ENCODE results near the gene ECSIT.
"Not testable (repeated sequence)": the region's sequence is repeated elsewhere in the genome, so short reads cannot be mapped to it uniquely, and the experiment has no call there.

The ECSIT gene

DNA sequence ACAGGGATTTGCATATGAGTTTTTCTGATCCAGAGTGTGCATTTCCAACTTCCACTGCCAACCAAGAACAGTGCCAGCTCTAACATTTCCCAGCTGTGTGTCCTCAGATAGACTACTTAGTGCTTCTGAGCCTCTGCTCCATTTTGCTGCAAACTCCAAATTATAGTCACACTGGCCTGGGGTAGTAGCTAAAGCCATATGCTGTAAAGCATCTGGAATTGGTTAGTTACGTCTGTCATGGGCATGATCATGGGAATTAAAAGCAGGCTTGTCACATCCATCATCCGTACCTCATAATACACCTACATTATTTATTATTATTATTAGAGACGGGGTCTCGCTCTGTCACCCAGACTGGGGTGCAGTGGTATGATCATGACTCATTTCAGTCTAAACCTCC lies 55.2 kb downstream of the ECSIT start:
- DNase-seq (ENCODE audit: low read depth in 1 of 2, low spot score in 1 of 2): no peak
- no peak for TF ChIP-seq JUND (IDR thresholded peaks at IDR 0.05; ENCODE audit: low read depth)
- in situ Hi-C loops (cut with HindIII; ENCODE audit: low pct_unique_long_range_greater_than_20kb, low sequenced_read_pairs): no loop called here

DNA sequence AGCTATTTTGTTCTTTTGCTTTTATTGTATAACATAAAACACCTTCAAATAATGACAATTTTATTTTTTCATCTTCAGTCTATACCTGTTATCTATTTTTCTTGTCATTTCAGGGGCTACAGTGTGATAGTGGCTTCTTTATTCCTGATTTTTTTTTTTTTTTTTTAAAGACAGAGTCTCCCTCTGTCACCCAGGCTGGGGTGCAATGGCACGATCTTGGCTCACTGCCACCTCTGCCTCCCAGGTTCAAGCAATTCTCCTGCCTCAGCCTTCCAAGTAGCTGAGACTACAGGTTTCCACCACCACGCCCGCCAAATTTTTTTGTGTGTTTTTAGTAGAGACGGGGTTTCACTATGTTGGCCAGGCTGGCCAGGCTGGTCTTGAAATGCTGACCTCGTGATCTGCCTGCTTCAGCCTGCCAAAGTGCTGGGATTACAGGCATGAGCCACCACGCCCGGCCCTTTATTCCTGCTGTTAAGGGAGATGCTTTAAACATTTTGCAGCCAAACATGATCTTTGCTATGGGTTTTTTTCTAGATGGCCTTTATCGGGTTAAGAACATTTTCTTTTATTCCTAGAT lies 60.6 kb downstream of the ECSIT start:
- DNase-seq (ENCODE audit: low read depth in 1 of 2, low spot score in 1 of 2); in situ Hi-C loops (cut with HindIII; ENCODE audit: low pct_unique_long_range_greater_than_20kb, low sequenced_read_pairs): not testable (repeated sequence)

DNA sequence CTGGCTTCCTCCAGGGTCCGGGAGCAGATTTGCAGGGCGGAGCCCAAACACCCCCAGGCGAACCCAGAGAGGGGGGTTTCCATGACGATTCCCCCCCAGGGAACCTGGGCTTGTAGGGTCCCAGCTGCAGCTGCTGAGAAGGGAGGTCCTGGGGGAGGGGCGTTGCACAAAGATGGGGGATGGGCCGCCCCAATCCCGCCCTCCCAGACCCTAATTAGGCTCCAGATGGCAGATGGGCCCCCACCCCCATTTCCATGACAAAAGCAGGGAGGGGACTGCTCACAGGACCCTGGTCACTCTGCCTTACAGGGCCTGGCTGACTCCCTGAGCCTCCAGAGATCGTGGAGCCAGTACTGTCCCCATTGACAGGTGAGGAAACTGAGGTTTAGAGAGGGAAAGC lies 63.3 kb downstream of the ECSIT start:
- no peak for DNase-seq (ENCODE audit: low read depth in 1 of 2, low spot score in 1 of 2)
- in situ Hi-C loops (cut with HindIII; ENCODE audit: low pct_unique_long_range_greater_than_20kb, low sequenced_read_pairs): no loop called here
- no peak for TF ChIP-seq JUND (IDR thresholded peaks at IDR 0.05; ENCODE audit: low read depth)

DNA sequence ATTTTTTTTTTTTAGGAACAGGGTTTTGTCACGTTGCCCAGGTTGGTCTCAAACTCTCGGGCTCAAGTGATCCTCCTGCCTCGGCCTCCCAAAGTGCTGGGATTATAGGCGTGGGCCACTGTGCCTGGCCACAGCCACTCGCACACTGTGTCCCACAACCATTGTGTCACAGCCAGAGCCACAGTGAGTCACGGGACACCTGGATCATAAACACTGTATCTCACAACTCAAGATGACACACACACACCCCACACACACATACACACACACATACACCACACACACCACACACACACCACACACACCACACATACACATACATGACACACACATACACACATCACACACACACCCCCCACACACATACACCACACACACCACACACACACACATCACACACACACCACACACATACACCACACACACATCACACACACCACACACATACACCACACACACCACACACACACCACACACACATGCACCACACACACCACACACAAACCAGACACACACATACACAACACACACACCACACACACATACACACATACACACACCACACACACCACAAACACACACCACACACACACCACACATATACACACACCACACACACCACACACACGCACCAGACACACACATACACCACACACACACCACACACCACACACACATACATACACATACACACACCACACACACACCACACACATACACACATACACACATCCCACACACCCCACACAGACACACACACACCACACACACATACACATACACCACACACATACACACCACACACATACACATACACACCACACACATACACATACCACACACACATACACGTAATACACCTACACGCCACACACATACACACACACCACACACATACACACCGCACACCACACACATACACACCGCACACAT lies 64.3 kb downstream of the ECSIT start:
- in situ Hi-C loops (cut with HindIII; ENCODE audit: low pct_unique_long_range_greater_than_20kb, low sequenced_read_pairs): no loop called here
- no peak for TF ChIP-seq JUND (IDR thresholded peaks at IDR 0.05; ENCODE audit: low read depth)
- DNase-seq (ENCODE audit: low read depth in 1 of 2, low spot score in 1 of 2): no peak

DNA sequence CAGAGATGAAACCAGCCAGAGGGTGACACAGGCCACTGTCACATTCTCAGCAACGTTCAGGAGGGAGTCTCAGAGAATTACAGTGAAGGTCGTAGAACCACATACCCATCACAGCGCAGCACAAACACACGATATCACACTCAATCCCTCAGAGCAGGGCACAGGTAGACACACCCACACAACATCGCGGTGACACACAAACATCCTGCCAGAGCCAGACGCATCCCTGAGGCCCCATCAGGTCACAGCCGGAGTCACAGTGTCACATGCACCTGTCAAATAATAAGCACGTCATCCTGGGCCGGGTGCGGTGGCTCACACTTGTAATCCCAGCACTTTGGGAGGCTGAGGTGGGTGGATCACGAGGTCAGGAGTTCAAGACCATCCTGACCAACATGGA lies 65.5 kb downstream of the ECSIT start:
- no peak for DNase-seq (ENCODE audit: low read depth in 1 of 2, low spot score in 1 of 2)
- no peak for TF ChIP-seq JUND (IDR thresholded peaks at IDR 0.05; ENCODE audit: low read depth)
- in situ Hi-C loops (cut with HindIII; ENCODE audit: low pct_unique_long_range_greater_than_20kb, low sequenced_read_pairs): no loop called here

DNA sequence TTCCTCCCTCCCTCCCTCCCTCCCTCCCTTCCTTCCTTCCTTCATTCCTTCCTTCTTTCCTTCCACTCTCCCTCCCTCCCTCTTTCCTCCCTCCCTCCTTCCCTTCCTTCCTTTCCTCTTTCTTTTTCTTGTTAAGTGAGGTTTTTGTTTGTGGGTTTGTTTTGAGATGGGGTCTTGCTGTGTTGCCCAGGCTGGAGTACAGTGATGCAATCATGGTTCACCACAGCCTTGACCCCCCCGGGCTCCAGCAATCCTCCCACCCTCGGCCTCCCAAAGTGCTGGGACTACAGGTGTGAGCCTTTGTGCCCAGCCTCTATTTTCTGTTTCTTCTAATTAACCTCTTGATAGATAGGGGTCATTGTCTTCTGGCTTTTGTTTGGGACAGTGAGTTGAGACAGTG lies 67.5 kb downstream of the ECSIT start:
- DNase-seq (ENCODE audit: low read depth in 1 of 2, low spot score in 1 of 2): no peak
- in situ Hi-C loops (cut with HindIII; ENCODE audit: low pct_unique_long_range_greater_than_20kb, low sequenced_read_pairs): no loop called here
- TF ChIP-seq JUND (IDR thresholded peaks at IDR 0.05; ENCODE audit: low read depth): no peak

DNA sequence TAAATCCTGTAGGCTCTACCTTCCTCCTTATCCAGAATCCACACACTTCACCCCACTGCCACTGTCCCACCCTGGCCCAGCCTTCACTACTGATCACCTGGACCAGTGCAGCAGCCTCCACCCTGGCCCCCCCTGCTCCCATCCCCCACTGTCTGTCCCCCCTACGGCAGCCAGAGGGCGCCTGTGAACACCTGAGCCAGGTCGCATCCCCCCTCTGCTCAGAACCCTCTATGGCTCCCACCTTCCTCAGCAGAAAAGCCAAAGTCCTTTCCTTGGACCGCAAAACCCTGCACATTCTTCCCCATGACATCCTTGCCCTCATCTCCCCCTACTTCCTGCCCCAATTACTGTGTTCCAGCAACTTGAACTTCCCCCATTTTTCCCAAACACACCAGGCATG lies 68.7 kb downstream of the ECSIT start:
- DNase-seq (ENCODE audit: low read depth in 1 of 2, low spot score in 1 of 2): no peak
- no peak for TF ChIP-seq JUND (IDR thresholded peaks at IDR 0.05; ENCODE audit: low read depth)
- in situ Hi-C loops (cut with HindIII; ENCODE audit: low pct_unique_long_range_greater_than_20kb, low sequenced_read_pairs): no loop called here

DNA sequence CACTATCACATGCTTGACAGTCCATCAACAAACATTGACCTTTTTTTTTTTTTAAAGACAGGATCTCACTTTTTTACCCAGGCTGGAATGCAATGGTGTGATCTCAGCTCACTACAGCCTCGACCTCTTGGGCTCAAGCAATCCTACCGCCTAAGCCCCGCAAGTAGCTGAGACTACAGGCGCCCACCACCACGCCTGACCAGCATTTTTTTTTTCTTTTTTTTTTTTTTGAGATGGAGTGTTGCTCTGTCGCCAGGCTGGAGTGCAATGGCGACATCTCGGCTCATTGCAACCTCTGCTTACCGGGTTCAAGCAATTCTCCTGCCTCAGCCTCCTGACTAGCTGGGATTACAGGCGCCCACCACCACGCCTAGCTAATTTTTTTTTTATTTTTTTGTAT lies 70.0 kb downstream of the ECSIT start:
- DNase-seq (ENCODE audit: low read depth in 1 of 2, low spot score in 1 of 2); in situ Hi-C loops (cut with HindIII; ENCODE audit: low pct_unique_long_range_greater_than_20kb, low sequenced_read_pairs): not testable (repeated sequence)

DNA sequence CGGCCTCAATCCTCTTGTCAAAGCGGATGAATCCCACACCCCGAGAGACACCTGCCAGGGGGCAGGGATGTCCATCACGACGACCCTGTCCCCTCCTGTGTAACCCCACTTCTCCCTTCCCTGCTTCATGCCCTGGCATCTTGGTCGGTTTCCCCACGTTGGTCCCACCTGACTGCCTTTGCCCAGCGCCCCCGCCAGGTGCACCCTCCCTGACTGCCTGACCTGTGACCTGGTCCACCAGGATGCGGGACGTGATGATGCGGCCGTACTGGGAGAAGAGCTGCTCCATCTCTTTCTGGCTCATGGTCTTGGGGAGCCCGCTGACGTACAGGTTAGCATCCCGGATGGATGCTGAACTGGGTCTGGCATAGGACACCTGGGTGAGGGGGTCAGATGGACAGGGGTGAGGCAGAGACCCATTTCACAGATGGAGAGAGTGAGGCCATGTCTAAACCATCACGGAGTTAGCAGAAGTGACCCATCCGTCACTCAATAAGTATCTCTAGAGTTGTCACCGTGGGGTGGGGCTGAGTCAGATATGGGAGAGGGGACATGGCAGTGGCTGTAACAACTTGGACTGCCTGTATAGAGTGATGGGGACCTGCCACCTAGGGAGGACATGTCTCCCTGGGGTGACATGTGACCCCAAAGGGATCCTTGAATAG lies 70.6 kb downstream of the ECSIT start:
- in situ Hi-C loops (cut with HindIII; ENCODE audit: low pct_unique_long_range_greater_than_20kb, low sequenced_read_pairs): no loop called here
- no peak for DNase-seq (ENCODE audit: low read depth in 1 of 2, low spot score in 1 of 2)
- no peak for TF ChIP-seq JUND (IDR thresholded peaks at IDR 0.05; ENCODE audit: low read depth)

DNA sequence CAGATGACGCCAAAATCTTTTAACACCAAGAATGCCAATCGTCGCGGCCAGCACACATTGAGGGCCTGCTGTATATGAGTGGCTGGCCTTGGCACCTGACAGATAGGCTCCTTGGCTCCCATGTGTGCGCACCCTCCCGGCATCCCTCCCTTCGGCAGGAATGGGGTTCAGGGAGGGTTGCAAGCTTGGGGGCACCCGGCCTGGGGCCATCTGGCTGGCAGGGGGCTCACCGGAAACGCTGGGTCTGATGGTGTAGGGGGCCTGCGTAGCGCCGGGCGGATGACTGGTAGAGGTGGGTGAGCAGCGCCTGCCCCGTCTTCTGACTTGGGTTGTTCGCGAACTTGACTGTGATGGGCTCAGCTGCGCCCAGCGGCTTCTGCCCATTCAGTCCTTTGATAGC lies 71.1 kb downstream of the ECSIT start:
- in situ Hi-C loops (cut with HindIII; ENCODE audit: low pct_unique_long_range_greater_than_20kb, low sequenced_read_pairs): no loop called here
- TF ChIP-seq JUND (IDR thresholded peaks at IDR 0.05; ENCODE audit: low read depth): no peak
- DNase-seq (ENCODE audit: low read depth in 1 of 2, low spot score in 1 of 2): no peak

DNA sequence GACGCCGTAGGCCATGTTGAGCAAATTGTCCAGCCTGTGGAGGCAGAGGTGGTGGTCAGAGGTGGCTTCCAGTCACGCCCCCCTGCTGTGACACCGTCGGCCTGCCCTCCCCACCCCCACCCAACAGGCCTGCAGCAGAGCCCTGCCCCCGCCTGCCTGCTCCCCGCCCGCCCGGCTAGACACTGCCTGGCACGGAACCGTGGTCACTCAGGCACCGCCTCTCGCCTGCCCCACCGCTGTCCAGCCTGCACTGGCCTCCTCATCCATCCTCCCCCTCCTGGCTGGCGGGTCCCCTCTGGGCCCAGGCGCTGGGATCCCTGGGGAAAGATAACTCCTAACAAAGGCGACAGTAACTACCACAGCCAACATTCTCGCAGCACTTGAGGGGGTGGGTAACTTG lies 71.8 kb downstream of the ECSIT start:
- no peak for TF ChIP-seq JUND (IDR thresholded peaks at IDR 0.05; ENCODE audit: low read depth)
- DNase-seq (ENCODE audit: low read depth in 1 of 2, low spot score in 1 of 2): no peak
- in situ Hi-C loops (cut with HindIII; ENCODE audit: low pct_unique_long_range_greater_than_20kb, low sequenced_read_pairs): no loop called here

DNA sequence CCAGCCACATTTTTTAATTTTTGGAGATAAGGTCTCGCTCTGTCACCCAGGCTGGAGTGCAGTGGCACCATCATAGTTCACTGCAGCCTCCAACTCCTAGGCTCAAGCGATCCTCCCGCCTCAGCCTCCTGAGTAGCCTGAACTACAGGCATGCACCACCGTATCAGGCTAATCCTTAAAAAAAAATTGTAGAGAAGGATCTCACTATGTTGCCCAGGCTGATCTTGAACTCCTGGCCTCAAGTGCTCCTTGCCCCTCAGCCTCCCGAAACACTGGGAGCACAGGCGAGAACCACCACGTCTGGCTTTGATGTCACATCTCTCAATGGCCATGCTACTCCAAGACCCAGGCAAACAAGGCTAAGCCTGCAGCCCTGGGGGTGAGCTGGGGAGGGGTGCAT lies 72.3 kb downstream of the ECSIT start:
- no peak for TF ChIP-seq JUND (IDR thresholded peaks at IDR 0.05; ENCODE audit: low read depth)
- DNase-seq (ENCODE audit: low read depth in 1 of 2, low spot score in 1 of 2): no peak
- in situ Hi-C loops (cut with HindIII; ENCODE audit: low pct_unique_long_range_greater_than_20kb, low sequenced_read_pairs): no loop called here

Measured in T47D (cell line).